GM18517 (cell line): ENCODE results near the gene DNAH8.
A peak's percentile ranks its signal among the peaks of the same experiment; 100 is the strongest.

Source experiments
- ATAC-seq: cut with Tn5 transposase; IDR thresholded peaks from one replicate; pipeline ENCODE4 v1.9.1; 2021; ENCODE audit warnings: mild to moderate bottlenecking, moderate library complexity; ENCODE audit not compliant: unreplicated experiment

The DNAH8 gene

GRCh38 chr6:38749473-38749872 is 34.4 kb downstream of the DNAH8 start:
- no peak for ATAC-seq

- no peak for ATAC-seq
Measured at GRCh38 chr6:38750968-38751615, 36.0 kb downstream of the DNAH8 start.

- ATAC-seq = no peak
Measured at GRCh38 chr6:38753707-38754106, 38.6 kb downstream of the DNAH8 start.

- ATAC-seq = no peak
Measured at GRCh38 chr6:38755207-38755606, 40.1 kb downstream of the DNAH8 start.

- ATAC-seq = no peak
Measured at GRCh38 chr6:38755874-38756273, 40.8 kb downstream of the DNAH8 start.

- ATAC-seq = no peak
Measured at GRCh38 chr6:38760097-38760496, 45.0 kb downstream of the DNAH8 start.

GRCh38 chr6:38762848-38763247 is 47.7 kb downstream of the DNAH8 start:
- no peak for ATAC-seq

- ATAC-seq = no peak
Measured at GRCh38 chr6:38767560-38767959, 52.4 kb downstream of the DNAH8 start.

GRCh38 chr6:38773338-38773737 is 58.2 kb downstream of the DNAH8 start:
- ATAC-seq = no peak

- ATAC-seq = no peak
Measured at GRCh38 chr6:38774929-38775707, 60.0 kb downstream of the DNAH8 start.

GRCh38 chr6:38775870-38776269 is 60.8 kb downstream of the DNAH8 start:
- peak; percentile 69 for ATAC-seq

- ATAC-seq = no peak
Measured at GRCh38 chr6:38776515-38776914, 61.4 kb downstream of the DNAH8 start.

GRCh38 chr6:38779310-38780062 is 64.4 kb downstream of the DNAH8 start:
- no peak for ATAC-seq

- ATAC-seq = no peak
Measured at GRCh38 chr6:38782616-38783015, 67.5 kb downstream of the DNAH8 start.

- no peak for ATAC-seq
Measured at GRCh38 chr6:38783443-38784228, 68.5 kb downstream of the DNAH8 start.

GRCh38 chr6:38784506-38785235 is 69.6 kb downstream of the DNAH8 start:
- ATAC-seq = no peak

- ATAC-seq = no peak
Measured at GRCh38 chr6:38786486-38786885, 71.4 kb downstream of the DNAH8 start.

- no peak for ATAC-seq
Measured at GRCh38 chr6:38789256-38789655, 74.1 kb downstream of the DNAH8 start.

GRCh38 chr6:38792356-38792755 is 77.2 kb downstream of the DNAH8 start:
- no peak for ATAC-seq

- no peak for ATAC-seq
Measured at GRCh38 chr6:38794682-38795081, 79.6 kb downstream of the DNAH8 start.
